ENCODE results near the gene SLC35E2B. TPM values are rescaled to one million over a fixed set of nuclear protein-coding genes. Genes with fewer than 3 reads are reported as not detected.

Gene SLC35E2B
- total and polyA plus RNA-seq, 2 of the 13 experiments (the other 11 are each of a cell fraction or from before 2014, with no cell fraction given), result 14.1 to 19.7 TPM

- TF ChIP-seq HOMEZ (CRISPR knock-in tag; IDR thresholded peaks at IDR 0.05; ENCODE audit: low read depth) (no peak; the same call in 1 of the 2 replicates), ZNF441 (CRISPR knock-in tag; IDR thresholded peaks at IDR 0.05; ENCODE audit: borderline replicate concordance) (peak; percentile 57; the same call in 1 of the 2 replicates), NFIC (IDR thresholded peaks at IDR 0.05; ENCODE audit: low read length) (no peak), ZNF773 (CRISPR knock-in tag; IDR thresholded peaks at IDR 0.05; ENCODE audit: borderline replicate concordance) (0 out of 2 replicates have a peak, but pooled peaks have one; percentile 79), ZNF292 (CRISPR knock-in tag; IDR thresholded peaks at IDR 0.05; ENCODE audit: borderline replicate concordance, low read depth) (no peak), ZNF430 (CRISPR knock-in tag; IDR thresholded peaks at IDR 0.05) (peak; percentile 81; the same call in 1 of the 2 replicates), ZNF576 (CRISPR knock-in tag; IDR thresholded peaks at IDR 0.05) (no peak; the same call in 1 of the 2 replicates), ZNF18 (CRISPR knock-in tag; IDR thresholded peaks at IDR 0.05; ENCODE audit: insufficient replicate concordance) (no peak), DNMT3B (CRISPR knock-in tag; conservative IDR thresholded peaks at IDR 0.05) (no peak), ZNF205 (CRISPR knock-in tag; IDR thresholded peaks at IDR 0.05) (no peak), CHD2 (IDR thresholded peaks at IDR 0.05; ENCODE audit: low read depth, low read length) (no peak), SRSF4 (IDR thresholded peaks at IDR 0.05; ENCODE audit: low read depth, low read length, poor library complexity, severe bottlenecking) (no peak), KLF15 (CRISPR knock-in tag; IDR thresholded peaks at IDR 0.05; ENCODE audit: borderline replicate concordance) (no peak), ZNF224 (CRISPR knock-in tag; IDR thresholded peaks at IDR 0.05) (no peak), TBP (CRISPR knock-in tag; IDR thresholded peaks at IDR 0.05) (no peak), ZXDC (CRISPR knock-in tag; IDR thresholded peaks at IDR 0.05) (no peak; the same call in 1 of the 2 replicates), EED (CRISPR knock-in tag; IDR thresholded peaks at IDR 0.05) (0 out of 2 replicates have a peak, but pooled peaks have one; percentile 37), ZSCAN25 (CRISPR knock-in tag; IDR thresholded peaks at IDR 0.05) (no peak), REL (CRISPR knock-in tag; conservative IDR thresholded peaks at IDR 0.05) (peak; percentile 71; the same call in 1 of the 2 replicates), HNF1B (CRISPR knock-in tag; IDR thresholded peaks at IDR 0.05) (peak; percentile 33; the same call in 1 of the 2 replicates), MED1 (CRISPR knock-in tag; IDR thresholded peaks at IDR 0.05) (peak; percentile 52; the same call in 1 of the 2 replicates), BRCA1 (CRISPR knock-in tag; IDR thresholded peaks at IDR 0.05) (no peak)
Observed at GRCh38 chr1:1615256-1616044, 77.1 kb downstream of the SLC35E2B start, which contains the start of gene MIB2 (continued).

All from HepG2 (cell line).